Esophagus squamous epithelium (tissue), 5 donors: Measurements from ENCODE around the gene MALRD1. TPM values are rescaled to one million over a fixed set of nuclear protein-coding genes. Genes with fewer than 3 reads are reported as not detected.

Experiments
- DNase-seq: peaks from one replicate; lab custom pipeline; 2025; lab: John Stamatoyannopoulos, UW
- H3K27ac ChIP-seq, 4 donors: fragments of 200-600 bp; sonication (generic); one replicate each; pipeline ENCODE4 v1.5.1; 2016 to 2019; ENCODE audit warnings: mild to moderate bottlenecking in 1 of 4
- H3K27me3 ChIP-seq, 4 donors: fragments of 200-600 bp; sonication (generic); 1 replicate in 3 of 4; 2 replicates in 1 of 4; pipeline versions ENCODE4 v1.5.1 to v1.6.0; 2017 to 2021; ENCODE audit warnings: antibody characterized with exemption in 1 of 4
- H3K36me3 ChIP-seq, 3 donors: fragments of 200-600 bp; sonication (generic); one replicate each; pipeline ENCODE4 v1.5.1; 2016 to 2019
- H3K4me1 ChIP-seq, 3 donors: fragments of 200-600 bp; sonication (generic); one replicate each; pipeline ENCODE4 v1.5.1; 2017 to 2019
- H3K4me3 ChIP-seq, 4 donors: fragments of 200-600 bp; sonication (generic); 1 replicate in 3 of 4; 2 replicates in 1 of 4; pipeline ENCODE4 v1.5.1; 2016 to 2019; ENCODE audit warnings: mild to moderate bottlenecking in 2 of 4, moderate library complexity in 1 of 4
- H3K9me3 ChIP-seq, 3 donors: fragments of 200-600 bp; sonication (generic); one replicate each; pipeline ENCODE4 v1.5.1; 2016 to 2019
- POLR2A ChIP-seq, 4 donors: fragments of 450-650 bp; IDR thresholded peaks; one replicate each; pipeline ENCODE4 v1.6.1; 2017; ENCODE audit warnings: antibody characterized with exemption in 4 of 4, mild to moderate bottlenecking in 4 of 4, moderate library complexity in 3 of 4
- WGBS, 2 donors: methylation state at CpG; one replicate each; pipeline ENCODE4 v1.1.5; 2018; 5-methylcytosine and 5-hydroxymethylcytosine counted together
- intact Hi-C: fragments of 100-400 bp; cut with DNase I; formaldehyde crosslinking; loops from one replicate; pipeline ENCODE4 v1.15.0; 2022
- total RNA-seq, 4 donors: library from RNA; depleted of rRNA; stranded (reverse); fragments of >200 nt; gene quantifications; one replicate each; pipeline ENCODE4 v1.1.0, GENCODE V29; 2016
- TF ChIP-seq, protein P1 (sequence below), 6 experiments: fragments of 450-650 bp in 4 of 6; fragments of 200-600 bp in 2 of 6; sonication (generic) in 2 of 6; IDR thresholded peaks; one replicate each; pipeline ENCODE4 v1.5.1; 2016 to 2019; ENCODE audit warnings: antibody characterized with exemption in 6 of 6, mild to moderate bottlenecking in 4 of 6, moderate library complexity in 4 of 6
- donor health status: DM: yes; HTN: yes; CAD: no.

MALRD1 gene
- total RNA-seq, 4 donors from 2014 or later = 0.38 TPM; not detected in 3

DNA sequence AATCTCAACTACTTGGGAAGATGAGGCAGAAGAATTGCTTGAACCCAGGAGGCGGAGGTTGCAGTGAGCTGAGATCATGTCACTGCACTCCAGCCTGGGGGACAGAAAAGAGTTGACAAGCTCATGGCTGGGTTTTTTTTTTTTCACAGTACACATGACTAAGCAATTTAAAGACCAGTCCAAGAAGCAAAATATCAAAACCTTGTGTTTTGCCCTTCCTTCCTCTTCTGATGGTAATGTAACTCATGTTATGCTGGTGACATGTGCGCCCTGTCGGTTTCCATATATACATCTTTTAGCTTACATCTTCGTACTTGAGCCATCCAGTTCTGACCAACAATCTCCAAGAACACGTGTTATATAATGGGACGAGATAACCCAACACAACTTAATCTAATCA, 530.0 kb downstream of the MALRD1 start:
- no peak for TF ChIP-seq POLR2A (IDR thresholded peaks at IDR 0.05)
- TF ChIP-seq, protein P1, sequence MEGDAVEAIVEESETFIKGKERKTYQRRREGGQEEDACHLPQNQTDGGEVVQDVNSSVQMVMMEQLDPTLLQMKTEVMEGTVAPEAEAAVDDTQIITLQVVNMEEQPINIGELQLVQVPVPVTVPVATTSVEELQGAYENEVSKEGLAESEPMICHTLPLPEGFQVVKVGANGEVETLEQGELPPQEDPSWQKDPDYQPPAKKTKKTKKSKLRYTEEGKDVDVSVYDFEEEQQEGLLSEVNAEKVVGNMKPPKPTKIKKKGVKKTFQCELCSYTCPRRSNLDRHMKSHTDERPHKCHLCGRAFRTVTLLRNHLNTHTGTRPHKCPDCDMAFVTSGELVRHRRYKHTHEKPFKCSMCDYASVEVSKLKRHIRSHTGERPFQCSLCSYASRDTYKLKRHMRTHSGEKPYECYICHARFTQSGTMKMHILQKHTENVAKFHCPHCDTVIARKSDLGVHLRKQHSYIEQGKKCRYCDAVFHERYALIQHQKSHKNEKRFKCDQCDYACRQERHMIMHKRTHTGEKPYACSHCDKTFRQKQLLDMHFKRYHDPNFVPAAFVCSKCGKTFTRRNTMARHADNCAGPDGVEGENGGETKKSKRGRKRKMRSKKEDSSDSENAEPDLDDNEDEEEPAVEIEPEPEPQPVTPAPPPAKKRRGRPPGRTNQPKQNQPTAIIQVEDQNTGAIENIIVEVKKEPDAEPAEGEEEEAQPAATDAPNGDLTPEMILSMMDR (IDR thresholded peaks at IDR 0.05) = no peak
- no peak overlapping the region for H3K27ac ChIP-seq
- H3K36me3 ChIP-seq = no peaks in the 10 kb centered on the region
- no peak for DNase-seq
- H3K9me3 ChIP-seq = no peaks in the 10 kb centered on the region
- no peaks in the 10 kb centered on the region for H3K4me1 ChIP-seq
- H3K27me3 ChIP-seq = no peaks in the 10 kb centered on the region
- intact Hi-C loops = no loop called here
- H3K4me3 ChIP-seq = no peak overlapping the region
- 81 to 84% methylated on average over 6 of the region's 6 CpGs for WGBS, 2 donors

DNA sequence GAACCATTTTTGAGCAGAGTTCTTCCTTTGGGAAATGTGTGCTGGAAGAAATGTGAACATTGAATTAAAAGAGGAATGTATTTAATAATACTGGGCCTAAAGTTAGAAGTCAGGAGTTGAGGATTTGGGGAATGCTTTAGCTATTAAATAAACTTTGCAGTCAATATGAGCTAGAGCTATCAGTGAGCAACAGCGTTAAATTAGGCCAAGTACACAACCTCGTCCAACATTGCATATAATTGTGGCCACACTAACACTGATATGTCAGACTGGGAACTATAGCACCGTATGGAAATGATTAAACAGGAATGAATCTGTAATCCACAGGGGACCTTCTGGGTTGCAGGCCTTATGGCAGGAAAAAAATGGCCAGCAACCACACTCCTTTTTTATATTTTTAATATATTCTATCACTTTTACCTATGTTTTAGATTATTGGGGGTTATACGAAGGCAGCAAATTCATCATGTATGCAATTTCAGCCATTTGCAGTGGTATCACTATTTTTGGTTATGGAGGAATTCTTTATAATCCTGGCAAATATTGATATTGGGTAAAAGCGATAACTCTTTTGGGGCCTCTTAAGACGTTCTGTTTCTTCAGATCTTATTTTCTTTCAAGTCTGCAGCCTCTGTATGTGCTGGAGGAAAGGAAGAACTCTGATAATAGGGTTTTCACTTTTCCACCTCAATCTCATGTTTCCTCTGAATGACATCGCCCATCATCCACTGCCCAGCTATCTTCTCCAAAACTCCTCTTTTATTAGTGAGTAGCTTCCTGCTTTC, 531.4 kb downstream of the MALRD1 start:
- no peak for DNase-seq
- Histone ChIP-seq H3K27ac (no peak overlapping the region), H3K27me3 (no peaks in the 10 kb centered on the region), H3K9me3 (no peaks in the 10 kb centered on the region), H3K4me3 (no peak overlapping the region), H3K36me3 (no peaks in the 10 kb centered on the region), H3K4me1 (no peaks in the 10 kb centered on the region)
- intact Hi-C loops = no loop called here
- WGBS, 2 donors = 73 to 76% methylated on average over 7 of the region's 7 CpGs
- TF ChIP-seq POLR2A (IDR thresholded peaks at IDR 0.05) = no peak
- TF ChIP-seq, protein P1 (IDR thresholded peaks at IDR 0.05) = no peak

DNA sequence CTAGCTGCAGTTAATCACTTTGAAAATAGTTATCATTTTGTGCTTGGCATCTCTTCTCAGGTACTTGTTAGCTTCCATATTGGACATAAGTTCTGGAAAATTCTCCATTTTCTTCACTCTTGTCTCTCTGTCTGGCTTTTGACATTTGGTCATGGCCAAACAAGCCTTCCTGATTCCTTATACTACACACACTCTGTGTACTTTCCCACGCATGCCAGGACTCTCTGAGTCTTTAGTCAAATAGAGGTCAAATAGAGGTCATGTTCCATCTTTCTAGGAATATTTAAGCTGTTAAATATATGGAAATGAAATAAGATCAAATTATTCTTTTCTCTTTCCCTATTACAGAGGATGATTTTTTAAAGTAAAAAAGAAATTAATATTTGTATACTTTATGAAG, 532.1 kb downstream of the MALRD1 start:
- 71 to 75% methylated on average over 1 of the region's 1 CpG for WGBS, 2 donors
- no peak for DNase-seq
- no peak for TF ChIP-seq POLR2A (IDR thresholded peaks at IDR 0.05)
- TF ChIP-seq, protein P1 (IDR thresholded peaks at IDR 0.05) = no peak

DNA sequence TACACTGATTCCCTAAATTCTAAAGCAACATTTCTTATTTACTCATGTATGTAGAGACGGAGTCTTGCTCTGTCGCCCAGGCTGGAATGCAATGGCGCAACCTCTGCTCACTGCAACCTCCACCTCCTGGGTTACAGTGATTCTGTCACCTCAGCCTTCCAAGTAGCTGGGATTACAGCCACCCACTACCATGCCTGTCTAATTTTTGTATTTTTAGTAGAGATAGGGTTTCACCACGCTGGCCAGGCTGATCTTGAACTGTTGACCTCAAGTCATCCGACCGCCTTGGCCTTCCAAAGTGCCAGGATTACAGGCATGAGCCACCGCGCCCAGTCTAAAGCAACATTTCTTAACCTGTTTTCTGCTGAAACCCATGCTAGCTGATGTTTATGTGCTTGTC, 540.0 kb downstream of the MALRD1 start:
- Histone ChIP-seq H3K27ac (no peak overlapping the region), H3K4me1 (no peaks in the 10 kb centered on the region), H3K36me3 (no peaks in the 10 kb centered on the region), H3K27me3 (no peaks in the 10 kb centered on the region), H3K9me3 (no peaks in the 10 kb centered on the region), H3K4me3 (no peak overlapping the region)
- DNase-seq = no peak
- intact Hi-C loops = no loop called here
- TF ChIP-seq, protein P1 (IDR thresholded peaks at IDR 0.05) = no peak
- no peak for TF ChIP-seq POLR2A (IDR thresholded peaks at IDR 0.05)
- 63 to 74% methylated on average over 8 of the region's 8 CpGs for WGBS, 2 donors

More for the DNA sequence above, 532.1 kb downstream of the MALRD1 start:
- Histone ChIP-seq H3K27me3 (no peaks in the 10 kb centered on the region), H3K9me3 (no peaks in the 10 kb centered on the region), H3K4me1 (no peaks in the 10 kb centered on the region), H3K4me3 (no peak overlapping the region), H3K36me3 (no peaks in the 10 kb centered on the region), H3K27ac (no peak overlapping the region)
- intact Hi-C loops = no loop called here

DNA sequence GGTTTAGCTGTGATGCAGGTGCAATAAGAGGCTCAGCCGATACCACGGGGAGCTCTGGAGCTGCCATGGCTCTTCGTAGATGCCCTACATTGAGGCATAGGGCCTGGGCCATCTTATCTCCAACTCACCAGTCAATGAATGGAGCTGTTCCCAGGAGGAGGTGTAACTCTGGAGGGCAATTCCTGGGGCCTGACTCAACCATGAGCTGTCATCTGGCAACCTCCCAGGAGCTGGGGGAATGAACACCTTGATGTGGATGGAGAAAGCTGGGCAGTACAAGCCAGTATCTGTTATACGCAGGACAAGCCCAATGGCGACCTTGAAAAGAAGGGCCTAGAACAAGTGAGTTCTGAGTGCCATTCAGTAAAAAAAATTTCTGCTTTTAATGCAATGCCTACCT, 543.7 kb downstream of the MALRD1 start:
- Histone ChIP-seq H3K4me3 (no peak overlapping the region), H3K27me3 (no peaks in the 10 kb centered on the region), H3K27ac (no peak overlapping the region), H3K36me3 (no peaks in the 10 kb centered on the region), H3K4me1 (no peaks in the 10 kb centered on the region), H3K9me3 (no peaks in the 10 kb centered on the region)
- intact Hi-C loops = no loop called here
- DNase-seq = no peak
- 74 to 96% methylated on average over 4 to 5 of the region's 5 CpGs for WGBS, 2 donors
- TF ChIP-seq, protein P1 (IDR thresholded peaks at IDR 0.05) = no peak
- TF ChIP-seq POLR2A (IDR thresholded peaks at IDR 0.05) = no peak
